A204.1 (cell line): ENCODE data around the gene VWA5B1.
"Not testable (repeated sequence)": the region's sequence is repeated elsewhere in the genome, so short reads cannot be mapped to it uniquely, and the experiment has no call there.

Experiments used
- FAIRE-seq: peaks from 2 replicates; lab custom pipeline; 2012; peaks lifted over from hg19 to GRCh38; lab: Jason Lieb, UNC

VWA5B1 gene

DNA sequence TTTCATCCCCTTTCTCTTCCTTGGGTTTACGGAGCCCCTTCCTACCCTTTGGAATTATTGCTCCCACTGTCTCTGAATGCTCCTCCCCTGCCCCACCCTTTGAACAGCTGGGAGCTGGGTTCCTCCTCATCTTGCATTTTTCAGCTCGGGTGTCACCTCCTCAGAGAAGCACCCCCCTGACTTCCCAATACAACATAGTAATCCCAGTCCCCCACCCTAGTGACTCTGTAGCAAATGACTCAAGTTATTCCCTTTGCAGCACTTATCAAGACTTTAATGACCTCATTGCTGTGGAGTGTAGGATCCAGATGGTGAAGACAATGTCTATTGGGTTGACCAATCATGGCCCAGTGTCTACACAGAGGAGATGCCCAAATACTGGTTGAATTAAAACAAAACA, 8.9 kb upstream of the VWA5B1 start:
- FAIRE-seq: no peak

DNA sequence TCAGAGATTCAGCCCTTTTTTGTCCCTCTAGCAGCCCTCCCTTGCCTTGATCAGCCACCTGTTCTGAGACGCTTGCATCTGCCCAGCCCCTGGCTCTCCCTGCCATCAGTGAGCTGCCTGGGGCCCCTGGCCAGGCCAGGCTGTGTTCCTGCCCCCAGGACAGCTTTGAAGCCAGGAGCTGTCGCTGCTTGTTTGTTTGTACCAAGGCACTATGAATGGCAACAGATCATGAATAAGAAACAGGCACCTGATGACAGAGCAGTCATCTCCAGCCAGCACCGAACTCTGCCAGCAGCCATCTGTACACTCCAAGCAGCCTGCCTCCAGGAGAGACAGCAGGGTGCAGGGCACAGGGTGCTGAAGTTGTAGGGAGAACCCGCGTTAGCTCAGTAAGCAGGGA, 8.1 kb upstream of the VWA5B1 start:
- FAIRE-seq: no peak

DNA sequence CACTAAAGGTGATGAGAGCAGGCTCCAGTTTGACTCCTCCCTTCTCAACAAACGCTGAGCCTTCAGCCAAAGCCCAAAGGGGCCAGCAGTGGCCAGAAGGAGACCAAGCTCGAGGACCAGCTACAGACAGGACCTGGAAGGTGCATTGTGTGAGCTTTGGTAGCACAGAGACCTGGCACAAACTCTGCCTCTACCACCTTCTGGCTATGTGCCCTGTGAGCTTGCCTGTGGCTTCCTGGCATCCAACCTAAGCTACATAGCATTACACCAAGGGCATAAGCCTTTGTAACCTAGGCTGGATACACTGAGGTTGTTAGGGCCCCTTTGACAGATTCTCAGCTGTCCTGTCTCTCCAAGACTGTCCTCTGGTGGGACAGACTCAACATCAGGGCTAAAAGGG, 6.6 kb upstream of the VWA5B1 start:
- no peak for FAIRE-seq

DNA sequence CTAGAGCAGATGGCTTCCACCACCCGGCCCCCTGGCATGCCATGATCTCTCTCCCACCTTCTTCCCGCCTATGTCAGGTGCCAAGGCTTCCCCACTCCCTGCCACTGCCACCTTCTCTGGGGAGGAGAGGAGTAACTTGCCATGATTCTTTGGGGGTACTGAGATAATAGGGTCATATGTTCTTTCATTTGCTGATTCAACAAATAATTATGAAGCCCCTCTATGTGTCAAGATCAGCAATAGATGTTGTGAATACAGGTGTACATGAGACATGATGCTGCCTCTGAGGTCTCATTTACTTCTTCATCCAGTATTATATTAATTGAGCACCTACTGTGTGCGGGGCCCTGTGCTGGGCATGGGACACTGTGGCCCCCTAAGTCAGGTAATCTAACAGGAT, 6.0 kb upstream of the VWA5B1 start:
- FAIRE-seq: no peak

DNA sequence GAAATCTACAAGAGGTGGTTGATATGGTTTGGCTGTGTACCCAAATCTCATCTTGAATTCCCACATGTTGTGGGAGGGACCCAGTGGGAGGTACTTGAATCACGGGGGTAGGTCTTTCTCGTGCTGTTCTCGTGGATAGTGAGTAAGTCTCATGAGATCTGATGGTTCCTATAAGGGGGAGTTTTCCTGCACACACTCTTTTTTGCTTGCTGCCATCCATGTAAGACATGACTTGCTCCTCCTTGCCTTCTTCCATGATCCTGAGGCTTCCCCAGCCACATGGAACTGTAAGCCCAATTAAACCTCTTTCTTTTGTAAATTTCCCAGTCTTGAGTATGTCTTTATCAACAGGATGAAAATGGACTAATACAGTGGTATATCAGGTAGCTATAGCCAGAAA, 5.2 kb upstream of the VWA5B1 start:
- FAIRE-seq: no peak

DNA sequence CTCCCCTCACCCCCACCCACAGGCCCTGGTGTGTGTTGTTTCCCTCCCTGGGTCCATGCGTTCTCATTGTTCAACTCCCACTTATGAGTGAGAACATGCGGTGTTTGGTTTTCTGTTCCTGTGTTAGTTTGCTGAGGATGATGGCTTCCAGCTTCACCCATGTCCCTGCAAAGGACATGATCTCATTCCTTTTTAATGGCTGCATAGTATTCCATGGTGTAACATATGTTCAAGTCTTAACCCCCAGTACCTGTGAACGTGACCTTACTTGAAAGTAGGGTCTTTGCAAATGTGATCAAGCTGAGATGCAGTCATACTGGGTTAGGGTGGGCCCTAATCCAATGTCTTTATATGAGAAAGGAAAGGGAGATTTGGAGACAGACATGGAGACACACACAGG, 3.0 kb upstream of the VWA5B1 start:
- FAIRE-seq: not testable (repeated sequence)

DNA sequence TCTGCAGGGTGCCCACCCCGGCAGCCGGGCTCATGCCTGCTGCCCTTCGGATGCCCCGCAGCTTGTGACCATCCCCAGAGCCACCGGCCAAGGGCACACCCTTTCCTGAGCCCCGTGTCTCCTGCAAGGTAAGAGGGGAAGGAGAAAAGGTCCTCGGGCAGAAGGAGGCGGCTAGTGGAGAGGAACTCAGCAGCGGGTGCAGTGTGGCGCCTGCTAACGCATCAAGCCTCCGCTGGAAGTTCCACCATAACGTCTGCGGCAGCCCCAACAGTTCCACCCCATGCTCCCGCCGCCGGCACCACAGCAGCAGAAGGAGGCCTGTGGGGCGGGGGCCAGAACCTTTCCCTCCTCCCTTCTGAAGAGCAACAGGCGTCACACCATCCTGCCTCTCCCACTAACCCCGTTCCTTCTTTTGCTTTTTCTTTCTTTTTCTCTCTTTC, 990 bp downstream of the VWA5B1 start:
- FAIRE-seq: no peak

DNA sequence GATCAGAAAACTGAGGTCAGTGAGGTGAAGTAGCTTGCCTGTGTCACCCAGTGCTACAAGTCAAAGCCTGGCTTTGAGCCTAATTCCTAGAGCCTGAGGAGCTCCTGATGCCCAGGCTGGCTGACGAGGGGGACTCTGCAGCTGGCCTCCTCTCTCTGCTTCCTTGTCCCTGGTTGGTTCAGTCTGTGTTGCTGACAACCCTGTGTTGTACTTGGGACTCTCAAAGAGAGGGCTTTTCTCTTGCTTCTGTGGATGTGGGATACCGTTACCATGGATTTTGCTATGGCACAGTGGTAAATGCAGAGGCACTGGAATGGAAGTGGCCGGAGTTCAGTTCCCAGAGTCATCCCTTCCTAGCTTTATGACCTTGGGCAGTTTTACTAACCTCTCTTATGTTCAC, 8.0 kb downstream of the VWA5B1 start:
- FAIRE-seq: no peak

DNA sequence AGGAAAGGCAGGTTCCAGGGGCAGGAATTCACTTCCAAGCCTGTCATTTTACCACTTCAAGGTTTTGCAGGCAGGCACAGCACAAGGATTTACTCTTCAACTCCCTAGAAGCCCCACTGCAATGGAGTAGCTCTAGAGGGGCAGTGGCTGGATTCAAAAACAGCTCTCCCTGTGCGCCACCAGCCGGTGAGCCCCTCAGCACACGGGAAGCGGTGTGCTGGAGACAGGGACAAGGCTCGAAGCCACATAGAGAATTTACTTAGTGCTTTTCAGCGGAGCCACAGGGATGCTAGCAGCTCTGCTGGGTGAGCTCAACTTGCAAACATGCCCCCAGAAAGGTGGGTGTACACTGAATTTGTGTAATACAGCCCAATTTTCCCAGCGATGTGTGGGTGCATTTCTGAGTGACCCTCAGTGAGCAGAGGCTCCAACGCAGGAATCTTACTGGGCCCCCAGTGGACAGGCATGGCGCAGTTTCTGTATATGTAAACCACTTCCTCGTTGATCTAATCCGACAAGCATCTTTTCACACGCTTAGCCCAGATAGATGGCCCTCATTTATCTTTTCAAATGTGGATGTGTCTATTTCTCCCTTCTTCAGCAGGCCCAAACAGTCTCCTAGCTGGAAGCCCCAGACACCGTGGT, 10.9 kb downstream of the VWA5B1 start:
- no peak for FAIRE-seq

DNA sequence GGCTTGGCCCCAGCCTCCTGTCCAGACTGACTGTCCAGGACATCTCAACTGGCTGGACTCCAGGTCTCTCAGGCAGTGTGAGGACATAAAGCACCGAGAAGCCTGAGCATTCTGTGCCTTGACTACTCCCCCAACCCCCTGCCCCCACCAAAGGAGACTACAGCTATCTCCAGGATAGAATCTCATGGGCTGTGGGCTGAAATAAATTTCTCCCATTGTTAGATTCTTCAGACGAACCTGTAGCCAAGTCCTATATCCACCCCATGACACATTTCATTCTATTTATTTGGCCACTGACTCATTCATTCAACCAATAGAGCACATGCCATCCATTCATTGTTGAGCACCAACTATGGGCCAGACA, 11.4 kb downstream of the VWA5B1 start:
- FAIRE-seq: no peak

DNA sequence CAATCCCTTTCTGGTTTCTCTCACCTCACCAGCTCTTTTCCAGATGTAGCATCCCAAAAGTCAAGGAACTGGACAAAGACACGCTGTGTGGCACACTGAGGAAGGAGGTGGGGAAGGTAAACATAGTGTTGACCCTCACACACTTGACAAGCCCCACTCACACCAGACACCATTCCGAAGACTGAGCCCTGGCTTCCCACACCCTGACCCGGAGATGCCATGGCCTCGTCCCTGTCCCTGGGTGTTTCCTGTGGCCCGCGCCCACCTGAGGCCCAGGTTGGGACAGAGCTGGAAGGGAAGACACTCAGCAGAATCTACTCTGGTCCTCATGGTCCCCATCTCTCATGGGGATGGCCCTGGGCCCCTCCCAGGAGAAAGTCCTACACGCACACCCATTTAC, 16.4 kb downstream of the VWA5B1 start:
- no peak for FAIRE-seq

DNA sequence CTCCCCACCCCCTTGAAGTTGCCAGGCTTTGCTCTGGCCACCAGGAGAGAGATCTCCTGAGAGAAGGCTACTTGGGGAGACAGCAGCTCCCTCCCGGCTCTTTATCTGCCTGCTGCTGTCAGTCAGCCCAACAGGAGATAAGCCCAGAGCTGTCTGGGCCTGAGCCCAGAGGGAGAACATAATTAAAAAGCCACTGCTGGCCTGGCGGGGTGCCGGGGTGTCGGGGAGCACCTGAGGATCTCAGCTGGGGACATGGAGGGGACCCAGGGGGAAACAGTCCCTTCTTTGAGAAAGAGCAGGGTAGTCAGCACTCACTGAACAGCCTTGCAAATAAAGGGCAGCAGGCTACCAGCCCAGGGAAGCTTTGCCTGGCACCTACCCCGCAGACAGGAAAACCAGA, 17.9 kb downstream of the VWA5B1 start:
- FAIRE-seq: no peak

DNA sequence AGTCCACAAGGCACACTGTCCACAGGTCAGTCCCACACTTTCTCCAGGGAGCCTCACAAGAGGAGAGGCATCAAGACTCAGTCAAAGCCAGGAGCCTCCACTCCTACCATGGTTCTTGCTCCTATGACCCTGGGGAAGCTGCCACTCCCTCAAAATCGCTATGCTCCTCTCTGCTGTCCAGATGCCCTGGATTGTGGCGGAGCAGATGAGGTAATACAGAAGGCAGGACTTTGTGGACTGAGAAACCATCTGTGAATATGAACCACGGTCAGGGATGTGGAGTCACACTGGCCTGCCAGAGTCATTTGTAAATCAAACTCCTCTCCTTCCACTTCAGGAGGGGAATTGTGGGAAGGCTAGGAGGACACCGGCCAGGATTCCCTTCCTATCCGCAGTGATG, 20.6 kb downstream of the VWA5B1 start:
- no peak for FAIRE-seq

DNA sequence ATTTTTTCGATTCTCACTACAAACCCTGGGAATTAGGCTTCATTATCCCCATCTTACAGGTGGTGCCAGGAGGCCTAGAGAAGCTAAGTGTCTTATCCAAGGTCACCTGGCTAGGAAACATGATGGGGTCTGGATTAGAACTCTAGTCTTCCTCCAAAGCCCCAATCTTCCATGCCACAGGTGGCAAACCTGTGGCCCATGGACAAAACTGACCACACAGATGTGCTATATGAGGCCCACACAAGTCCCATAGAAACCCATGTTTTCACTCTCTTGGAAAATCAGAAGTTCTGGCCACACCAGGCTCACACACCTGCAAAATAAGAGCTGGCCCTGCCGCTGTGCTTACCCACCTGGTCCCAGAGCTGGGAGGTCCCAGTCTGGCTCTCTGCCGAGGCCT, 21.6 kb downstream of the VWA5B1 start:
- FAIRE-seq: no peak

DNA sequence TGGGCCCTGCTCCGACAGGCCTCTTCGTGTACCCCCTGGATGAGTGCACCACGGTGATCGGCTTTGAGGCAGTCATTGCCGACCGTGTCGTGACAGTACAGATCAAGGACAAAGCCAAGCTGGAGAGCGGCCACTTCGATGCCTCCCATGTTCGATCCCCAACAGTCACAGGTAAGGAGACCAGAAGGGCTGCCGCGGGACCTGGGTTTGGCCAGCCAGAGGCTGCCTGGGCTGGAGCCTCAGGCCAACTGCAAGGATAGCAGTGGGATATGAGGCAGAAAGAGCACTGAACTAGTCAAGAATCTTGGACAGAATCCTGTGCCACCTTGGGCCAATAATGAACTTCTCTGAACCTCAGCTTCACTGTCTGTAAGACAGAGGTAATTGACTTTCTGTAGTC, 22.1 kb downstream of the VWA5B1 start:
- FAIRE-seq: no peak

DNA sequence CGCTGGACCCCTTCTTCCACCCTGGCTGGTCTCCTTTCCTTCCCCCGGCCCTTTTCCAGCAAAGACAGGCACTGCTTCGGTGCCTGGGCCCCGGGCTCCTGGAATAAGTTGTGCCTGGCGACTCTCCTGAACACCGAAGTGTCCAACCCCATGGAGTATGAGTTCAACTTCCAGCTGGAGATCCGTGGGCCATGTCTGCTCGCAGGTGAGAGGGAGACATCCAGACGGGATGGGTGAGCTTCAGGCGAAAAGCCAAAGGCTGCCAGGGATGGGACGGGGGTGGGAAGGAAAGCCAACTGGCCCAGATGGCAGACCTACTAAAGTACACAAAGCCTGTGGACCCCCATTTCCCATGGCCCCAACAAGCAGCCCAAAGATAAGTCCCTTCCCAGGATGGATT, 26.8 kb downstream of the VWA5B1 start:
- FAIRE-seq: no peak

DNA sequence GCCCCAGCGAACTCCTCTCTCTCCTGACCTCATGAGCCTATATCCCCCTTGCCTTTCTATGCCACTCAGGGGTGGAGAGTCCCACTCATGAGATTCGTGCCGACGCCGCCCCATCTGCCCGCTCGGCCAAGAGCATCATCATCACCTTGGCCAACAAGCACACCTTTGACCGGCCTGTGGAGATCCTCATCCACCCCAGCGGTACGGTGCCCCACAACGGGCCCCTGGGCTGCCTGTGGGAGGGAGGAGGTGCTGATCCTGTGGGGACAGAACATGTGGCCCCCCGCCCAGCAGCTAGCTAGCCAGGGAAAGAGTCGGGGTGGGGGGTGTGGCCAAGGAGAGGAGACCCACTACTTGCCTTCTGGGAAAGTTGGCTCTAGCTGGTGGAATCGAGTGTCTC, 27.8 kb downstream of the VWA5B1 start:
- FAIRE-seq: no peak

DNA sequence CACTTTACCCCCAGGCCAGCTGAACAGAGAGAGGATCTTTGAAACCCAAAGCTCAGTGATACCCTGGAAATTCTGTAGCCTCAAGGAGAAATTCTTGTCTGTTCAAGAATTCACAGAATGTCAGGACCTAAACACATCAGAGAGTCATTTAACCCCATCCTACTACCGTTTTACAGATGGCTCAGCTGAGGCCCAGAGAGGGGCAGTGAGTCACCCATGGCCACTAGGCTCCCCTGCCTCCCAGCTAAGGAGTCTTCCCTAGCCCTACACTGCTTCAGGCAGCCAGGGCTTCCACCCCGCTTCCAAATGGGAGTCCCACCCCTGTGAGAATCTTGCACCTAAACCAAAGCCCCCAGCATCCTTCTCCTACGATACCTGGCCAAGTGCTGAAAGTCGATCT, 28.3 kb downstream of the VWA5B1 start:
- no peak for FAIRE-seq

DNA sequence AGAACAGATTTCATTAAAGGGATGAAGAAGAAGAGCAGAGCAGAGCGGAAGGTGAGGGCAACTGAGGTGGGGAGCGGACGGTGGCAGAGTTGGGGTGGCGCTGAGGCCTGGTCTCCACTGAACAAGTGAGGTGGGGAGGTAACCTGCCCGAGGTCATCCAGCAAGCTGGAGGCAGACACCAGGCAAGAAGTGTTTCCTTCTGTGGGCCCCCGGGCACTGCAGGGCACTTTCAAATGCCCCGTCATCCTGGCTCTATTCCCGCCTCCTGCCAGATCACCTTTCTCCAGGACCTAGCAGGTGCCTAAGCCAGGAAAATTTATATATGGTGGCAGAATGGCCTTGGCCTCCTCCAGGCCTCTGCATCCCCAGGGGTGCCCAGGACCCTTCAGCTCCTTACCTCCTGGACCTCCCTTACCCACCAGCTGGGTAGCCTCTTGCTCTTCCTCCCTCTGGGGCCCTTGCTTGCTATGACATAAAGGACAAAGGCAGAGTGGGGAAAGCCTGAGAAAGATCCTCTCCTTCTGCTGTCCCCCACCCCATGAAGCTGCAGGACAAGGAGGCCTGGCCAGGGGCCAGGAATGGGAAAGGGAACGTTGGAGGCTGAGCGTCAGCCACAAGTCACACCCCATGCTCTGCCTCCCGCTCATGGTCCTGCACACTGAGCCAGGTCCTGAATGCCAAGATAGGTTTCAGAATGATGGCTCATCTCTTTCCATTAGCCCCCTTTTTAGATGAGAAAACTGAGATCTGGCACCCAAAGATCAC, 29.0 kb downstream of the VWA5B1 start:
- no peak for FAIRE-seq

DNA sequence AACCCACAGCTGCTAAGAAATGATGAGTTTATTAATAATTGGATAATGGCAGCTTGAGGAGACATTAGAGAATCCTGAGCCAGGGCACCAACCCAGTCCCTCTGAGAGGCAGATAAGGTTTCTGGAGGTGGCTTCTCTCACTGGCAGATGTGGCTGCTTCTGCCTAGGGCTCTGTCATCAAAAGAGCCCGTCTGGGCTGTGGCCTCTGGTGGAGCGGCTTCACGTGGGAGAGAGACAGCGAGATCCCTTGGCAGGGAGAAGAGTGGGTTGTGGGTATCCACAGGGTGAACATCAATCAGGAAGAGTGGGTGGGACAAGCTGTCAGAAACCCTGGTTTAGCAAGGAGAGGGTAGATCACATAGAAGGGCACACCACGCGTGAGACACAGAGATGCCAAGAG, 30.0 kb downstream of the VWA5B1 start:
- no peak for FAIRE-seq

DNA sequence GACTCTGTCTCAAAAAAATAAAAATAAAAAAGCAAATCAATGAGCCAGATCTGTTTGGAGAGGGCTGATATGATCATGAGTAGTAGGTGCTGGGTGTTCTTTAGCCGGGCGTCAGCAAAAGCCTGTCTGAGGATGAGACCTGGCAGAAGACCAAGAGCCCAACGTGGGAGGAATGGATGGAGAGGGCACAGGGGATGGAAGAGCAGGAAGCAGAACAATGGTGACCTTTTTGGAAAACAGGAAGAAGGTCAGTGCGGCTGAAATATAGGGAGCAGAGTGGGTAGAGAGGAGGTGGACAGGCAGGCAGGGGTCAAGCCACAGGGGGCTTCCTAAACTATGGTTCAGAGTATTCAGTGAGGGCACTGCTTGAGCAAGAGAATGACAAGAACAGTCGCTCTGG, 30.9 kb downstream of the VWA5B1 start:
- FAIRE-seq: no peak

DNA sequence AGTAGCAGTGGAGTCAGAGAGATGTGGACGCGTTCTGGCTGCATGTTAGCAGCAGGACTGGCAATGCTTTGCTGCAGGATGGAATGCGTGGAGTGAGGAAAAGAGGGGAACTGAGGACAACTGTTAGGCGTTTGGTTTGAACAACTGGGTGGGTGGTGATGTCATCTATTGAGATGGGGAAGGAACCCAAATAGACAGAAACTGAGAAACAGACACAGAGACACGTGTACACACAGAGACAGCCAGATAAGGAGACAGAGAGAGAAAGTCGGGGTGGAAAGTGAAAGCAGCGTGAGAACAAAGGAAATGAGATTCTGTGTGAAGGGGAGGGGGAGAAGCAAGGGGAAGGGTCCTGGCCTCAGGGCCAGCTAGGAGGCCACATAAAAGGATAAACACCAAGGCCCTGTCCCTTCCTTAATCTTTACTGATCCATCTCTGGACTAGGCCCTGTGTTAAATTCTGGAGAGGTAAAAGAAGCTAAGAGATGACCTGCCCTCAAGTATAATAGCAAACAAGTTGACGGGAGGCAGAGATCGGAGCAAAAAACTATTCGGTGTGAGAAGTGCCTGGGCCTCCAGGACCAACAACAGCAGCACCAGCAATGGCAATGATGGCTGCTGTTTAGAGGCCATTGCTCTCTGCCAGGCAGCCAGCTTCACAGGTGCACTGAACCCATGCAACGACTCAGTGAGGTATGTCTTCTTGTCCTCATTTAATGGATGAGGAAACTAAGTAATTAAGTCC, 31.6 kb downstream of the VWA5B1 start:
- no peak for FAIRE-seq

DNA sequence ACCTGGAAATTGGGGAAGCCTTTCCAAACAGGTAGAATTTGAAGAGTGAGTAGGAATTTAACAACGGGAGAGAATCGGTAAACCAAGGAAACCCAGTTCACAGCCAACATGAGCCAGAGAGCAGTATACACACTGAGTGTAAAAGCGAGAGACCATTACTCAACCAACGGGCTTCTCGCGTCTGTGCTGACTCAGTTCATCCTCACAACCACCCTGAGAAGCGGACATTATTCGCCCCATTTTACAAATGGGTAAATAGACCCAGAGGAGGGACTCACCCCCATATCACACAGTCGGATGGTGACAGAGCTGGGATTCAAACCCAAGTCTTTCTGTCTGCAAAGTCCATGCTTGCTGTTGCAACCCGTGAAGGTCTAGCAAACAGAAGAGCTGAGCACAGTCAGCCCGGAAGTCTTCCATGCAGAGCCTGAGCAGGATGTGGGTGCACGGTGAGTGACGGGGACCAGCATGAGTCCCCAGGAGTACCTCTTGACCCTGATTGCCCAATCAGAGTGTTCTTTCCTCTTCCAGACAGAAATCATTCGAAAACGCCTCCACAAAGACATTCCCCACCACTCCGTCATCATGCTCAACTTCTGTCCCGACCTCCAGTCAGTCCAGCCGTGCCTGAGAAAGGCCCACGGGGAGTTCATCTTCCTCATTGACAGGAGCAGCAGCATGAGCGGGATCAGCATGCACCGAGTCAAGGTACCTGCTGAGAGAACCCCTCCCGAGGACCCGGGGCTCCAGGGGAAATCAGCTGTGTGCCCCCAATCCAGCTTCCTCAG, 32.3 kb downstream of the VWA5B1 start:
- FAIRE-seq: no peak
